ENCODE results near the gene ZRANB3. TPM values are rescaled to one million over a fixed set of nuclear protein-coding genes. Genes with fewer than 3 reads are reported as not detected.

The ZRANB3 gene
- total and polyA plus RNA-seq, 2 of the 13 experiments (the other 11 are each of a cell fraction or from before 2014, with no cell fraction given) = 5.8 to 25.2 TPM

DNA sequence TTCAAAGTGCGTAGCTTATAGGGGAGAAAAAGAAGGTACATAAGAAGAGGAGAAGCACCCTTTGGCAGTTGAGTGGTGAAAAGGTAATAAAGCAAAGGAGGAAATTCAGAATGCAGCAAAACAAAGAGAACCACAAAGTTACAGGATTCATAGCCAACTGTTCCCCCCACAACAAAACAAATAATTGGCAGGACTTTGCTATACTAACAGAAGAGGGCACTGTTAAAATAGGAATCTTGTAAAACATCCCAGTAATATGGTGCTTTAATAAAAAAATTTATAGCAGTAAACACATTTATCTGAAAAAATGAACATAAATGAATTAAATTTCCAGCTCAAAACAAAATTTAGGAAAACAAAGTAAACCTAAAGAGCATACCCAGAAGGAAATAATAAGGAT, 42.6 kb upstream of the ZRANB3 start:
- no peaks in the 10 kb centered on the region for H4K20me1 ChIP-seq (ENCODE audit: insufficient read depth, low read length)
- H3K27me3 ChIP-seq (ENCODE audit: control insufficient read depth in 1 of 2, insufficient read depth in 2 of 2, low read length in 2 of 2) = no peaks in the 10 kb centered on the region
- WGBS (ENCODE audit: low lambda C conversion rate) = 100% methylated on average over 1 of the region's 1 CpG
- peaks cover 2% of the 10 kb centered on the region in 2 experiments; a peak in 2 of 5 replicates for H3K36me3 ChIP-seq (replicated peaks in 1 of 2; ENCODE audit: control insufficient read depth in 1 of 2, insufficient read depth in 2 of 2, low read length in 2 of 2)
- H3K27ac ChIP-seq (ENCODE audit: extremely low read length, insufficient read depth, low read length) = no peak overlapping the region
- TF ChIP-seq, protein P1, sequence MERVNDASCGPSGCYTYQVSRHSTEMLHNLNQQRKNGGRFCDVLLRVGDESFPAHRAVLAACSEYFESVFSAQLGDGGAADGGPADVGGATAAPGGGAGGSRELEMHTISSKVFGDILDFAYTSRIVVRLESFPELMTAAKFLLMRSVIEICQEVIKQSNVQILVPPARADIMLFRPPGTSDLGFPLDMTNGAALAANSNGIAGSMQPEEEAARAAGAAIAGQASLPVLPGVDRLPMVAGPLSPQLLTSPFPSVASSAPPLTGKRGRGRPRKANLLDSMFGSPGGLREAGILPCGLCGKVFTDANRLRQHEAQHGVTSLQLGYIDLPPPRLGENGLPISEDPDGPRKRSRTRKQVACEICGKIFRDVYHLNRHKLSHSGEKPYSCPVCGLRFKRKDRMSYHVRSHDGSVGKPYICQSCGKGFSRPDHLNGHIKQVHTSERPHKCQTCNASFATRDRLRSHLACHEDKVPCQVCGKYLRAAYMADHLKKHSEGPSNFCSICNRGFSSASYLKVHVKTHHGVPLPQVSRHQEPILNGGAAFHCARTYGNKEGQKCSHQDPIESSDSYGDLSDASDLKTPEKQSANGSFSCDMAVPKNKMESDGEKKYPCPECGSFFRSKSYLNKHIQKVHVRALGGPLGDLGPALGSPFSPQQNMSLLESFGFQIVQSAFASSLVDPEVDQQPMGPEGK (CRISPR knock-in tag; IDR thresholded peaks at IDR 0.05) = peak; percentile 56; the same call in 1 of the 2 replicates
- TF ChIP-seq, protein P2, sequence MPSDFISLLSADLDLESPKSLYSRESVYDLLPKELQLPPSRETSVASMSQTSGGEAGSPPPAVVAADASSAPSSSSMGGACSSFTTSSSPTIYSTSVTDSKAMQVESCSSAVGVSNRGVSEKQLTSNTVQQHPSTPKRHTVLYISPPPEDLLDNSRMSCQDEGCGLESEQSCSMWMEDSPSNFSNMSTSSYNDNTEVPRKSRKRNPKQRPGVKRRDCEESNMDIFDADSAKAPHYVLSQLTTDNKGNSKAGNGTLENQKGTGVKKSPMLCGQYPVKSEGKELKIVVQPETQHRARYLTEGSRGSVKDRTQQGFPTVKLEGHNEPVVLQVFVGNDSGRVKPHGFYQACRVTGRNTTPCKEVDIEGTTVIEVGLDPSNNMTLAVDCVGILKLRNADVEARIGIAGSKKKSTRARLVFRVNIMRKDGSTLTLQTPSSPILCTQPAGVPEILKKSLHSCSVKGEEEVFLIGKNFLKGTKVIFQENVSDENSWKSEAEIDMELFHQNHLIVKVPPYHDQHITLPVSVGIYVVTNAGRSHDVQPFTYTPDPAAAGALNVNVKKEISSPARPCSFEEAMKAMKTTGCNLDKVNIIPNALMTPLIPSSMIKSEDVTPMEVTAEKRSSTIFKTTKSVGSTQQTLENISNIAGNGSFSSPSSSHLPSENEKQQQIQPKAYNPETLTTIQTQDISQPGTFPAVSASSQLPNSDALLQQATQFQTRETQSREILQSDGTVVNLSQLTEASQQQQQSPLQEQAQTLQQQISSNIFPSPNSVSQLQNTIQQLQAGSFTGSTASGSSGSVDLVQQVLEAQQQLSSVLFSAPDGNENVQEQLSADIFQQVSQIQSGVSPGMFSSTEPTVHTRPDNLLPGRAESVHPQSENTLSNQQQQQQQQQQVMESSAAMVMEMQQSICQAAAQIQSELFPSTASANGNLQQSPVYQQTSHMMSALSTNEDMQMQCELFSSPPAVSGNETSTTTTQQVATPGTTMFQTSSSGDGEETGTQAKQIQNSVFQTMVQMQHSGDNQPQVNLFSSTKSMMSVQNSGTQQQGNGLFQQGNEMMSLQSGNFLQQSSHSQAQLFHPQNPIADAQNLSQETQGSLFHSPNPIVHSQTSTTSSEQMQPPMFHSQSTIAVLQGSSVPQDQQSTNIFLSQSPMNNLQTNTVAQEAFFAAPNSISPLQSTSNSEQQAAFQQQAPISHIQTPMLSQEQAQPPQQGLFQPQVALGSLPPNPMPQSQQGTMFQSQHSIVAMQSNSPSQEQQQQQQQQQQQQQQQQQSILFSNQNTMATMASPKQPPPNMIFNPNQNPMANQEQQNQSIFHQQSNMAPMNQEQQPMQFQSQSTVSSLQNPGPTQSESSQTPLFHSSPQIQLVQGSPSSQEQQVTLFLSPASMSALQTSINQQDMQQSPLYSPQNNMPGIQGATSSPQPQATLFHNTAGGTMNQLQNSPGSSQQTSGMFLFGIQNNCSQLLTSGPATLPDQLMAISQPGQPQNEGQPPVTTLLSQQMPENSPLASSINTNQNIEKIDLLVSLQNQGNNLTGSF (CRISPR knock-in tag; IDR thresholded peaks at IDR 0.05) = no peak
- TF ChIP-seq WIZ (CRISPR knock-in tag; IDR thresholded peaks at IDR 0.05) = no peak
- in situ Hi-C loops (cut with HindIII; ENCODE audit: extremely low pct_ligation_motif_present, low pct_unique_long_range_greater_than_20kb) = no loop called here
- H3K79me2 ChIP-seq (ENCODE audit: insufficient read depth, low read length) = peaks cover 4% of the 10 kb centered on the region
- DNase-seq (ENCODE audit: low spot score) = no peak
- no peak overlapping the region for H3K4me3 ChIP-seq (replicated peaks in 1 of 3; ENCODE audit: insufficient read depth in 1 of 3, low read depth in 2 of 3, low read length in 3 of 3)
- no peak for FAIRE-seq
- H3K9ac ChIP-seq (ENCODE audit: insufficient read depth, low read depth, low read length) = no peak overlapping the region
- no peak overlapping the region for H3K4me2 ChIP-seq (ENCODE audit: low read depth, low read length)
- POLR2A ChIA-PET = interaction anchor here (1.4 kb wide), 1 partner anchor 43 kb away, joined by 5 read pairs; the partner anchor contains the start of genes R3HDM1 and ZRANB3
- CTCF ChIA-PET (ENCODE audit: low intra/inter-chr PET ratio, low total read pairs) = no interaction called here
- H2AFZ ChIP-seq (ENCODE audit: low read length) = no peak overlapping the region
- H3K4me1 ChIP-seq (ENCODE audit: insufficient read depth, low read length) = peaks cover 14% of the 10 kb centered on the region
- no peak for ATAC-seq
- H3K9me3 ChIP-seq (ENCODE audit: low read length) = no peaks in the 10 kb centered on the region
- BruUV-seq (replicated peaks) = no TSS peak
- intact Hi-C loops (cut with micrococcal nuclease; ENCODE audit: unreplicated experiment) = no loop called here

Data from HepG2 (cell line).